GM12891 (cell line): Measurements from ENCODE around the gene HK3.

Experiments
- POLR2A ChIP-seq: IDR thresholded peaks from 2 replicates; pipeline ENCODE4 v1.6.1; 2011; ENCODE audit warnings: low read depth, low read length, control low read depth
- SPI1 ChIP-seq: IDR thresholded peaks from 2 replicates; pipeline ENCODE4 v1.6.1; 2011; ENCODE audit warnings: low read depth, low read length, control low read depth
- TAF1 ChIP-seq: IDR thresholded peaks from 2 replicates; pipeline ENCODE4 v1.6.1; 2011; ENCODE audit warnings: low read depth, low read length, control low read depth

GRCh38 chr5:176863765-176864098 is 35.4 kb downstream of the HK3 start:
- TF ChIP-seq TAF1 (no peak), POLR2A (no peak), SPI1 (no peak)
